A549 (cell line): Measurements from ENCODE around the gene REV1. TPM values are rescaled to one million over a fixed set of nuclear protein-coding genes. Genes with fewer than 3 reads are reported as not detected.

Source experiments
- ATAC-seq, 2 experiments: fragments of 200-7000 bp in 1 of 2; fragments of >200 bp in 1 of 2; cut with Nextera tagmentation in 1 of 2; cut with Tn5 transposase in 1 of 2; 3 replicates each; pipeline versions ENCODE4 v1.8.0 to v1.9.1; 2018 to 2020; ENCODE audit warnings: mild to moderate bottlenecking in 1 of 2, moderate library complexity in 1 of 2
- CTCF ChIA-PET: fragments of 300-600 bp; sonication (Branson Sonifier 250); formaldehyde crosslinking; extraction: SDS; loops from one replicate; lab custom pipeline; 2021; ENCODE audit warnings: antibody characterized with exemption, inconsistent platforms; lab: Yijun Ruan, JAX
- POLR2A ChIA-PET: fragments of 350-600 bp; formaldehyde crosslinking; extraction: SDS; loops from one replicate; lab custom pipeline; 2021; ENCODE audit warnings: antibody characterized with exemption, inconsistent platforms; lab: Yijun Ruan, JAX
- DNase-seq, 2 experiments: peaks; one replicate each; pipeline versions ENCODE4 v3.0.0 to v3.0.0-alpha.2; 2011 to 2016; ENCODE audit warnings: low read depth in 1 of 2, low spot score in 1 of 2
- FAIRE-seq: peaks from 2 replicates; lab custom pipeline; 2011; peaks lifted over from hg19 to GRCh38; lab: Jason Lieb, UNC
- H3K27ac ChIP-seq, 2 experiments: fragments of >200 bp; sonication (Bioruptor Twin); formaldehyde crosslinking; 3 replicates each; pipeline ENCODE4 v1.5.1; 2016 to 2017
- H3K4me1 ChIP-seq: fragments of >200 bp; sonication (Bioruptor Twin); formaldehyde crosslinking; 3 replicates; pipeline ENCODE4 v1.6.1; 2016
- H3K4me2 ChIP-seq: fragments of >200 bp; sonication (Bioruptor Twin); formaldehyde crosslinking; 3 replicates; pipeline ENCODE4 v1.6.1; 2016
- H3K4me3 ChIP-seq: fragments of >200 bp; sonication (Bioruptor Twin); formaldehyde crosslinking; 3 replicates; pipeline ENCODE4 v1.5.1; 2016
- H3K9me3 ChIP-seq: fragments of >200 bp; sonication (Bioruptor Twin); formaldehyde crosslinking; 3 replicates; pipeline ENCODE4 v1.6.1; 2016
- CTCF ChIP-seq: fragments of >200 bp; sonication (Bioruptor Twin); formaldehyde crosslinking; IDR thresholded peaks from 3 replicates; pipeline ENCODE4 v1.5.1; 2016
- EHF ChIP-seq: fragments of 250-450 bp; sonication (Bioruptor Pico); IDR thresholded peaks from 2 replicates; pipeline ENCODE4 v1.5.0; 2020; ENCODE audit warnings: mild to moderate bottlenecking
- EP300 ChIP-seq, 2 experiments: fragments of >200 bp; sonication (Bioruptor Twin); formaldehyde crosslinking; IDR thresholded peaks; 2 replicates in 1 of 2; 3 replicates in 1 of 2; pipeline ENCODE4 v1.6.1; 2016 to 2017
- HMGXB4 ChIP-seq: fragments of 250-450 bp; sonication (Bioruptor Pico); IDR thresholded peaks from 2 replicates; pipeline ENCODE4 v1.5.0; 2021; ENCODE audit warnings: mild to moderate bottlenecking, moderate library complexity, borderline replicate concordance
- HOXA7 ChIP-seq: fragments of 250-450 bp; sonication (Bioruptor Pico); IDR thresholded peaks from 2 replicates; pipeline ENCODE4 v1.5.0; 2020; ENCODE audit warnings: mild to moderate bottlenecking, moderate library complexity
- JUN ChIP-seq, 2 experiments: fragments of >200 bp; sonication (Bioruptor Twin); formaldehyde crosslinking; IDR thresholded peaks; 2 replicates in 1 of 2; 3 replicates in 1 of 2; pipeline ENCODE4 v1.6.1; 2016 to 2017
- MAZ ChIP-seq: fragments of 150-350 bp; IDR thresholded peaks from 2 replicates; pipeline ENCODE4 v1.6.1; 2014; ENCODE audit warnings: antibody characterized with exemption, low read depth, low read length, borderline replicate concordance
- NFE2L2 ChIP-seq: fragments of 150-350 bp; conservative IDR thresholded peaks from 2 replicates; pipeline ENCODE4 v1.6.1; 2014; ENCODE audit warnings: low read length
- POLR2AphosphoS2 ChIP-seq: conservative IDR thresholded peaks from 2 replicates; pipeline ENCODE4 v1.6.1; 2012; ENCODE audit warnings: low read length, improper control_type of control experiment, inconsistent platforms
- RAD21 ChIP-seq, 2 experiments: fragments of >200 bp in 1 of 2; sonication (Bioruptor Twin) in 1 of 2; formaldehyde crosslinking in 1 of 2; IDR thresholded peaks in 1 of 2; conservative IDR thresholded peaks in 1 of 2; 2 replicates in 1 of 2; 3 replicates in 1 of 2; pipeline ENCODE4 v1.6.1; 2012 to 2018; ENCODE audit warnings: inconsistent platforms in 1 of 2
- RARB ChIP-seq: fragments of 250-450 bp; sonication (Bioruptor Pico); IDR thresholded peaks from 2 replicates; pipeline ENCODE4 v1.8.0; 2021; ENCODE audit warnings: mild to moderate bottlenecking, moderate library complexity
- REST ChIP-seq: fragments of 200-600 bp; sonication (generic); IDR thresholded peaks from 2 replicates; pipeline ENCODE4 v1.6.1; 2016; ENCODE audit warnings: antibody characterized with exemption, mild to moderate bottlenecking, moderate library complexity
- WGBS: methylation state at CpG from one replicate; pipeline ENCODE4 v1.1.6; 2017; ENCODE audit errors: missing lambda C conversion rate; 5-methylcytosine and 5-hydroxymethylcytosine counted together
- polyA plus RNA-seq, 4 experiments: library from polyadenylated mRNA; depleted of rRNA in 3 of 4; stranded (reverse); fragments of >200 nt; fragmentation: RNase III in 1 of 4; extraction: RNeasy Plus Mini Kit Qiagen cat#74134 plus additional on column Dnase treatment in 1 of 4; gene quantifications; 2 replicates in 3 of 4; 3 replicates in 1 of 4; pipeline ENCODE4 v1.2.3, GENCODE V29; 2011 to 2017

REV1 gene
- polyA plus RNA-seq, 2 of the 4 experiments (the other 2 are of a cell fraction), result 12.8 to 36.2 TPM

- Histone ChIP-seq H3K4me2 (no peak overlapping the region), H3K27ac (no peak overlapping the region), H3K9me3 (no peaks in the 10 kb centered on the region), H3K4me3 (no peak overlapping the region), H3K4me1 (peaks cover 9% of the 10 kb centered on the region; the same call in 1 of the 3 replicates)
- ChIA-PET CTCF (no interaction called here), POLR2A (no interaction called here)
- FAIRE-seq, result no peak
- TF ChIP-seq EHF (CRISPR knock-in tag) (no peak), NFE2L2 (no peak), MAZ (no peak), EP300 (IDR thresholded peaks at IDR 0.05) (no peak), RARB (CRISPR knock-in tag) (no peak), JUN (IDR thresholded peaks at IDR 0.05) (no peak), RAD21 (conservative IDR thresholded peaks at IDR 0.05 in 1 of 2, IDR thresholded peaks at IDR 0.05 in 1 of 2) (no peak), POLR2AphosphoS2 (no peak), REST (no peak)
- 88% methylated on average over 6 of the region's 6 CpGs for WGBS
- DNase-seq, result no peak
- ATAC-seq, result no peak
Observed at GRCh38 chr2:99406137-99406536, 83.7 kb downstream of the REV1 start.

- CTCF ChIA-PET, result no interaction called here
- TF ChIP-seq CTCF (no peak), HMGXB4 (CRISPR knock-in tag) (no peak), HOXA7 (CRISPR knock-in tag) (no peak)
- FAIRE-seq, result no peak
- no peak for DNase-seq
- Histone ChIP-seq H3K9me3 (no peaks in the 10 kb centered on the region), H3K4me2 (no peak overlapping the region), H3K4me3 (no peak overlapping the region), H3K4me1 (peaks cover 9% of the 10 kb centered on the region; the same call in 1 of the 3 replicates), H3K27ac (no peak overlapping the region)
- POLR2A ChIA-PET, result interaction anchor here (0.6 to 1.0 kb wide), 2 partner anchors 9 to 250 kb away, joined by 3 read pairs; partner anchors contain the start of genes LIPT1 and TSGA10
- no peak for ATAC-seq
- WGBS, result 88% methylated on average over 5 of the region's 5 CpGs
Observed at GRCh38 chr2:99404797-99405669, 84.8 kb downstream of the REV1 start.
